COR-L47 (cell line): ENCODE measurements around the gene BBX.
"Not testable (repeated sequence)": the region's sequence is repeated elsewhere in the genome, so short reads cannot be mapped to it uniquely, and the experiment has no call there.

Experiments used
- DNase-seq: peaks from one replicate; lab custom pipeline; 2025; lab: John Stamatoyannopoulos, UW

Gene BBX

GRCh38 chr3:107542665-107543064 lies 19.9 kb downstream of the BBX start:
- DNase-seq: no peak

- peak; percentile 29 for DNase-seq
These were observed 20.9 kb downstream of the BBX start for GRCh38 chr3:107543666-107544065.

- DNase-seq: no peak
These were observed 22.9 kb downstream of the BBX start for GRCh38 chr3:107545680-107546120.

- no peak for DNase-seq
These were observed 25.8 kb downstream of the BBX start for GRCh38 chr3:107548601-107549000.

- no peak for DNase-seq
These were observed 32.6 kb downstream of the BBX start for GRCh38 chr3:107555359-107555758.

GRCh38 chr3:107557743-107558142 lies 35.0 kb downstream of the BBX start:
- DNase-seq: no peak

- DNase-seq: no peak
These were observed 37.4 kb downstream of the BBX start for GRCh38 chr3:107560166-107560565.

GRCh38 chr3:107561980-107562379 lies 39.2 kb downstream of the BBX start:
- DNase-seq: no peak

- no peak for DNase-seq
These were observed 40.3 kb downstream of the BBX start for GRCh38 chr3:107562969-107563529.

GRCh38 chr3:107565244-107565643 lies 42.5 kb downstream of the BBX start:
- DNase-seq: not testable (repeated sequence)

- DNase-seq: not testable (repeated sequence)
These were observed 48.3 kb downstream of the BBX start for GRCh38 chr3:107571089-107571488.

- DNase-seq: not testable (repeated sequence)
These were observed 48.7 kb downstream of the BBX start for GRCh38 chr3:107571492-107571891.

- DNase-seq: peak; percentile 8
These were observed 51.9 kb downstream of the BBX start for GRCh38 chr3:107574650-107575049.

GRCh38 chr3:107578091-107578490 lies 55.3 kb downstream of the BBX start:
- no peak for DNase-seq

- DNase-seq: no peak
These were observed 55.8 kb downstream of the BBX start for GRCh38 chr3:107578523-107578922.

- no peak for DNase-seq
These were observed 56.6 kb downstream of the BBX start for GRCh38 chr3:107579371-107579770.

- no peak for DNase-seq
These were observed 58.5 kb downstream of the BBX start for GRCh38 chr3:107581230-107581629.

GRCh38 chr3:107588217-107588616 lies 65.5 kb downstream of the BBX start:
- peak; percentile 6 for DNase-seq

GRCh38 chr3:107589454-107589853 lies 66.7 kb downstream of the BBX start:
- no peak for DNase-seq

GRCh38 chr3:107590786-107591185 lies 68.0 kb downstream of the BBX start:
- no peak for DNase-seq

- DNase-seq: no peak
These were observed 69.3 kb downstream of the BBX start for GRCh38 chr3:107592073-107592472.

GRCh38 chr3:107594870-107595269 lies 72.1 kb downstream of the BBX start:
- no peak for DNase-seq

- no peak for DNase-seq
These were observed 73.9 kb downstream of the BBX start for GRCh38 chr3:107596639-107597038.

- no peak for DNase-seq
These were observed 76.4 kb downstream of the BBX start for GRCh38 chr3:107598926-107599771.
